ENCODE measurements around the gene ZNF382. TPM values are rescaled to one million over a fixed set of nuclear protein-coding genes. Genes with fewer than 3 reads are reported as not detected.

Gene ZNF382
- total and polyA plus RNA-seq, 2 donors (not counting 3 experiments of a cell fraction or from before 2014, with no cell fraction given): 1.4 to 4.3 TPM

GRCh38 chr19:36665832-36666231, 60.7 kb downstream of the ZNF382 start:
- Histone ChIP-seq H3K9me1 (replicated peaks; ENCODE audit: control insufficient read depth, extremely low read depth, insufficient read depth, low read length) (no peaks in the 10 kb centered on the region), H3K4me1 (ENCODE audit: control insufficient read depth, extremely low read depth, insufficient read depth, low read length) (no peaks in the 10 kb centered on the region), H2AFZ (ENCODE audit: low read depth, low read length) (peak overlapping the region; percentile 99), H3K79me2 (ENCODE audit: control insufficient read depth, insufficient read depth, low read length) (no peaks in the 10 kb centered on the region), H3K9ac (replicated peaks; ENCODE audit: extremely low read depth, insufficient read depth, low read length) (peak overlapping the region; percentile 91), H3K27ac (ENCODE audit: insufficient read depth, low read depth, low read length) (no peak overlapping the region), H3K36me3 (ENCODE audit: control insufficient read depth in 2 of 2, extremely low read depth in 1 of 2, insufficient read depth in 2 of 2, low read length in 2 of 2) (peaks cover 0 to 2% of the 10 kb centered on the region in 2 experiments), H3K27me3 (ENCODE audit: control insufficient read depth in 2 of 2, insufficient read depth in 2 of 2, low read length in 2 of 2) (no peaks in the 10 kb centered on the region), H3K4me2 (ENCODE audit: insufficient read depth, low read length) (peak overlapping the region; percentile 64), H3K4me3 (replicated peaks in 1 of 3; ENCODE audit: insufficient read depth in 1 of 3, low read depth in 1 of 3, low read length in 3 of 3) (peak overlapping the region; percentile 58 to 94 (median 86)), H4K20me1 (replicated peaks; ENCODE audit: control insufficient read depth, extremely low read depth, insufficient read depth, low read length) (no peaks in the 10 kb centered on the region), H3K9me3 (replicated peaks; ENCODE audit: control insufficient read depth, insufficient read depth, low read length) (no peaks in the 10 kb centered on the region)
- intact Hi-C loops (cut with micrococcal nuclease): loop anchor here (1.0 to 10.0 kb wide), 6 partner anchors 21 to 250 kb away; partner anchors contain the start of genes ZNF260, ZNF382, ZNF529 and ZNF567
- CTCF ChIA-PET: no interaction called here
- dilution Hi-C loops (cut with MboI; ENCODE audit: extremely low pct_ligation_motif_present, low sequenced_read_pairs): no loop called here
- BruUV-seq (replicated peaks): no TSS peak
- FAIRE-seq: no peak
- TF ChIP-seq GATA2 (IDR thresholded peaks at IDR 0.05; ENCODE audit: insufficient read depth, insufficient read length, low read depth, low read length): no peak
- TF ChIP-seq POLR2AphosphoS5 (IDR thresholded peaks at IDR 0.05; ENCODE audit: insufficient read depth, low read depth, low read length): no peak
- no peak for TF ChIP-seq EZH2 (IDR thresholded peaks at IDR 0.05; ENCODE audit: borderline replicate concordance, low read depth, low read length, severe bottlenecking)
- TF ChIP-seq JUN (IDR thresholded peaks at IDR 0.05; ENCODE audit: borderline replicate concordance, insufficient read depth, insufficient read length, low read depth): no peak
- TF ChIP-seq MAX (IDR thresholded peaks at IDR 0.05; ENCODE audit: insufficient read depth, insufficient read length): no peak
- no peak for TF ChIP-seq POLR2A (IDR thresholded peaks at IDR 0.05; ENCODE audit: low read depth, low read length)
- no peak for TF ChIP-seq CTCF (IDR thresholded peaks at IDR 0.05; ENCODE audit: extremely low read depth in 1 of 2, insufficient read depth in 1 of 2, low read depth in 1 of 2, low read length in 2 of 2)
- no peak for TF ChIP-seq MYC (IDR thresholded peaks at IDR 0.05; ENCODE audit: low read depth, low read length)
- TF ChIP-seq FOS (IDR thresholded peaks at IDR 0.05; ENCODE audit: borderline replicate concordance, insufficient read depth, low read length): no peak
- no peak for DNase-seq (ENCODE audit: low read depth, low spot score)
- POLR2A ChIA-PET: no interaction called here
